ENCODE results near the gene SIAE.

Gene SIAE

GRCh38 chr11:124673333-124674167 lies at the start of gene SIAE, which contains the start of gene SPA17:
TSS of gene SIAE (minus strand) at chr11:124673739. CDS start at chr11:124673708, 31 bp downstream.
TSS of gene SPA17 (plus strand) at chr11:124673904. CDS start at chr11:124675265, 1,361 bp downstream.
- Mint-ChIP-seq H3K4me1 (peaks cover 18% of the 10 kb centered on the region), H3K36me3 (peaks cover 17% of the 10 kb centered on the region), H3K4me3 (peak within 1 kb of the TSS; percentile 76), H3K27ac (peak within 1 kb of the TSS; percentile 96), H3K9me3 (no peaks in the 10 kb centered on the region)
- peak; percentile 71 to 94 for DNase-seq (ENCODE audit: low spot score in 2 of 2)
- peak; percentile 94 for ATAC-seq

- H3K4me3 Mint-ChIP-seq: no peak overlapping the region
- peaks cover 22% of the 10 kb centered on the region for H3K4me1 Mint-ChIP-seq
- DNase-seq (ENCODE audit: low spot score in 2 of 2) (no peak), ATAC-seq (no peak)
- H3K36me3 Mint-ChIP-seq: peaks cover 4% of the 10 kb centered on the region
- no peak overlapping the region for H3K27ac Mint-ChIP-seq
- no peaks in the 10 kb centered on the region for H3K9me3 Mint-ChIP-seq
These were observed 48.6 kb upstream of the SIAE start for GRCh38 chr11:124722176-124722575.

- Mint-ChIP-seq H3K4me3 (no peak overlapping the region), H3K4me1 (peaks cover 15% of the 10 kb centered on the region), H3K9me3 (no peaks in the 10 kb centered on the region), H3K36me3 (peaks cover 4% of the 10 kb centered on the region), H3K27ac (no peak overlapping the region)
- DNase-seq (ENCODE audit: low spot score in 2 of 2) (no peak), ATAC-seq (no peak)
These were observed 46.0 kb upstream of the SIAE start for GRCh38 chr11:124719534-124719933.

- Mint-ChIP-seq H3K4me3 (peak overlapping the region; percentile 63), H3K9me3 (no peaks in the 10 kb centered on the region), H3K27ac (no peak overlapping the region), H3K4me1 (peaks cover 15% of the 10 kb centered on the region), H3K36me3 (peaks cover 4% of the 10 kb centered on the region)
- no peak for ATAC-seq
- no peak for DNase-seq (ENCODE audit: low spot score in 2 of 2)
These were observed 45.3 kb upstream of the SIAE start for GRCh38 chr11:124718801-124719200.

GRCh38 chr11:124717786-124718651 lies 44.5 kb upstream of the SIAE start:
- H3K4me1 Mint-ChIP-seq: peaks cover 15% of the 10 kb centered on the region
- no peaks in the 10 kb centered on the region for H3K9me3 Mint-ChIP-seq
- DNase-seq (ENCODE audit: low spot score in 2 of 2): no peak
- H3K4me3 Mint-ChIP-seq: peak overlapping the region; percentile 63
- peak; percentile 54 for ATAC-seq
- H3K36me3 Mint-ChIP-seq: peaks cover 4% of the 10 kb centered on the region
- peak overlapping the region; percentile 51 for H3K27ac Mint-ChIP-seq

GRCh38 chr11:124717421-124717785 lies 43.9 kb upstream of the SIAE start:
- H3K36me3 Mint-ChIP-seq: peaks cover 4% of the 10 kb centered on the region
- H3K27ac Mint-ChIP-seq: peak overlapping the region; percentile 51
- peak overlapping the region; percentile 63 for H3K4me3 Mint-ChIP-seq
- no peak for DNase-seq (ENCODE audit: low spot score in 2 of 2)
- peaks cover 15% of the 10 kb centered on the region for H3K4me1 Mint-ChIP-seq
- no peaks in the 10 kb centered on the region for H3K9me3 Mint-ChIP-seq
- ATAC-seq: no peak

GRCh38 chr11:124716591-124716990 lies 43.1 kb upstream of the SIAE start:
- no peak overlapping the region for H3K27ac Mint-ChIP-seq
- ATAC-seq: no peak
- H3K36me3 Mint-ChIP-seq: peaks cover 3% of the 10 kb centered on the region
- H3K9me3 Mint-ChIP-seq: no peaks in the 10 kb centered on the region
- peaks cover 15% of the 10 kb centered on the region for H3K4me1 Mint-ChIP-seq
- DNase-seq (ENCODE audit: low spot score in 2 of 2): no peak
- H3K4me3 Mint-ChIP-seq: no peak overlapping the region

- ATAC-seq (no peak), DNase-seq (ENCODE audit: low spot score in 2 of 2) (no peak)
- no peak overlapping the region for H3K4me3 Mint-ChIP-seq
- peaks cover 3% of the 10 kb centered on the region for H3K9me3 Mint-ChIP-seq
- no peaks in the 10 kb centered on the region for H3K36me3 Mint-ChIP-seq
- H3K27ac Mint-ChIP-seq: no peak overlapping the region
- H3K4me1 Mint-ChIP-seq: peaks cover 2% of the 10 kb centered on the region
These were observed 38.9 kb upstream of the SIAE start for GRCh38 chr11:124712392-124712791.

- ATAC-seq (no peak), DNase-seq (ENCODE audit: low spot score in 2 of 2) (no peak)
- H3K36me3 Mint-ChIP-seq: no peaks in the 10 kb centered on the region
- H3K4me3 Mint-ChIP-seq: no peak overlapping the region
- no peak overlapping the region for H3K27ac Mint-ChIP-seq
- no peaks in the 10 kb centered on the region for H3K4me1 Mint-ChIP-seq
- H3K9me3 Mint-ChIP-seq: peaks cover 3% of the 10 kb centered on the region
These were observed 34.3 kb upstream of the SIAE start for GRCh38 chr11:124707829-124708228.

GRCh38 chr11:124700028-124700427 lies 26.5 kb upstream of the SIAE start:
- Mint-ChIP-seq H3K9me3 (no peaks in the 10 kb centered on the region), H3K4me1 (no peaks in the 10 kb centered on the region), H3K27ac (no peak overlapping the region), H3K36me3 (no peaks in the 10 kb centered on the region), H3K4me3 (no peak overlapping the region)
- no peak for DNase-seq (ENCODE audit: low spot score in 2 of 2)
- no peak for ATAC-seq

GRCh38 chr11:124699547-124699946 lies 26.0 kb upstream of the SIAE start:
- H3K9me3 Mint-ChIP-seq: no peaks in the 10 kb centered on the region
- H3K4me3 Mint-ChIP-seq: no peak overlapping the region
- H3K36me3 Mint-ChIP-seq: no peaks in the 10 kb centered on the region
- no peaks in the 10 kb centered on the region for H3K4me1 Mint-ChIP-seq
- DNase-seq (ENCODE audit: low spot score in 2 of 2) (no peak), ATAC-seq (no peak)
- no peak overlapping the region for H3K27ac Mint-ChIP-seq

- ATAC-seq (no peak), DNase-seq (ENCODE audit: low spot score in 2 of 2) (no peak)
- Mint-ChIP-seq H3K4me1 (no peaks in the 10 kb centered on the region), H3K27ac (no peak overlapping the region), H3K4me3 (no peak overlapping the region), H3K9me3 (no peaks in the 10 kb centered on the region), H3K36me3 (no peaks in the 10 kb centered on the region)
These were observed 19.6 kb upstream of the SIAE start for GRCh38 chr11:124693142-124693541.

GRCh38 chr11:124682443-124682842 lies 8.9 kb upstream of the SIAE start:
- ATAC-seq (no peak), DNase-seq (ENCODE audit: low spot score in 2 of 2) (no peak)
- Mint-ChIP-seq H3K27ac (no peak overlapping the region), H3K9me3 (peaks cover 13% of the 10 kb centered on the region), H3K4me1 (no peaks in the 10 kb centered on the region), H3K4me3 (no peak overlapping the region), H3K36me3 (no peaks in the 10 kb centered on the region)

GRCh38 chr11:124681421-124681820 lies 7.9 kb upstream of the SIAE start:
- H3K36me3 Mint-ChIP-seq: no peaks in the 10 kb centered on the region
- H3K4me3 Mint-ChIP-seq: no peak overlapping the region
- ATAC-seq: no peak
- no peaks in the 10 kb centered on the region for H3K4me1 Mint-ChIP-seq
- H3K9me3 Mint-ChIP-seq: peaks cover 9% of the 10 kb centered on the region
- H3K27ac Mint-ChIP-seq: no peak overlapping the region
- DNase-seq (ENCODE audit: low spot score in 2 of 2): no peak

- Mint-ChIP-seq H3K4me1 (peaks cover 6% of the 10 kb centered on the region), H3K4me3 (no peak overlapping the region), H3K9me3 (peaks cover 9% of the 10 kb centered on the region), H3K36me3 (peaks cover 16% of the 10 kb centered on the region), H3K27ac (no peak overlapping the region)
- no peak for ATAC-seq
- DNase-seq (ENCODE audit: low spot score in 2 of 2): no peak
These were observed 4.9 kb upstream of the SIAE start for GRCh38 chr11:124678416-124678815.
